Colonic mucosa (tissue), 4 donors: ENCODE data around the gene TSBP1. TPM values are rescaled to one million over a fixed set of nuclear protein-coding genes. Genes with fewer than 3 reads are reported as not detected.
"Not testable (repeated sequence)": the region's sequence is repeated elsewhere in the genome, so short reads cannot be mapped to it uniquely, and the experiment has no call there.

ENCODE experiments used
- DNase-seq: peaks from one replicate; pipeline ENCODE4 v3.0.0-alpha.2; 2020
- H3K27ac ChIP-seq: fragments of 200-600 bp; one replicate; pipeline ENCODE4 v1.8.0; 2021
- H3K27me3 ChIP-seq: fragments of 200-600 bp; one replicate; pipeline ENCODE4 v1.8.0; 2021
- H3K36me3 ChIP-seq: fragments of 200-600 bp; one replicate; pipeline ENCODE4 v1.8.0; 2021
- H3K4me1 ChIP-seq: fragments of 200-600 bp; one replicate; pipeline ENCODE4 v1.8.0; 2021; ENCODE audit warnings: mild to moderate bottlenecking
- H3K4me3 ChIP-seq: fragments of 200-600 bp; one replicate; pipeline ENCODE4 v1.8.0; 2021
- H3K9ac ChIP-seq, 2 donors: one replicate each; pipeline ENCODE4 v1.7.0; 2013; ENCODE audit warnings: control low read depth in 2 of 2, low read depth in 2 of 2, low read length in 2 of 2
- H3K9me3 ChIP-seq: fragments of 200-600 bp; one replicate; pipeline ENCODE4 v1.8.0; 2021
- intact Hi-C: fragments of 100-400 bp; cut with DNase I; formaldehyde crosslinking; loops from one replicate; pipeline ENCODE4 v1.14.1; 2022
- total RNA-seq, 2 donors: library from RNA; stranded (reverse); fragmentation: NEBNext Ultra II Directional in 1 of 2; extraction: Animal tissue kit (Norgen Biotek cat#: 25700) in 1 of 2; gene quantifications; one replicate each; pipeline ENCODE4 v1.2.1, GENCODE V29; 2021
- TF ChIP-seq, protein P1 (sequence below): fragments of 200-600 bp; IDR thresholded peaks from one replicate; pipeline ENCODE4 v1.8.0; 2022; ENCODE audit warnings: antibody characterized with exemption, mild to moderate bottlenecking
- donor health status: healthy.
- donor health status: DM: no; HTN: no; CAD: no.
- donor health status: DM: no; HTN: no; CAD: no.

Gene TSBP1
- total RNA-seq, 2 donors from 2014 or later: not detected

DNA sequence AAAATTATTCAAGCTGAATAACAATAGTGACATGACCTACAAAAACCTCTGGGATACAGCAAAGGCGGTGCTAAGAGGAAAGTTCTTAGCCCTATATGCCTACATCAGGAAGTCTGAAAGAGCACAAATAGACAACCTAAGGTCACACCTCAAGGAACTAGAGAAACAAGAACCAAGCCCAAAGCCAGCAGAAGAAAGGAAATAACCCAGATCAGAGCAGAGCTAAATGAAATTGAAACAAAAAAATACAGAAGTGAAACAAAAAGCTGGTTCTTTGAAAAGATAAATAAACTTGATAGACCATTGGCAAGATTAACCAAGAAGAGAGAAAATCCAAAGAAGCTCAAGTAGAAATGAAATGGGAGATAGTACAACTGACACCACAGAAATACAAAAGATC is 100.3 kb downstream of the TSBP1 start:
- intact Hi-C loops: no loop called here
- H3K27me3 ChIP-seq: no peaks in the 10 kb centered on the region
- no peak overlapping the region for H3K4me3 ChIP-seq
- H3K9ac ChIP-seq: no peak overlapping the region
- H3K9me3 ChIP-seq: no peaks in the 10 kb centered on the region
- H3K4me1 ChIP-seq: no peaks in the 10 kb centered on the region
- DNase-seq: no peak
- TF ChIP-seq, protein P1, sequence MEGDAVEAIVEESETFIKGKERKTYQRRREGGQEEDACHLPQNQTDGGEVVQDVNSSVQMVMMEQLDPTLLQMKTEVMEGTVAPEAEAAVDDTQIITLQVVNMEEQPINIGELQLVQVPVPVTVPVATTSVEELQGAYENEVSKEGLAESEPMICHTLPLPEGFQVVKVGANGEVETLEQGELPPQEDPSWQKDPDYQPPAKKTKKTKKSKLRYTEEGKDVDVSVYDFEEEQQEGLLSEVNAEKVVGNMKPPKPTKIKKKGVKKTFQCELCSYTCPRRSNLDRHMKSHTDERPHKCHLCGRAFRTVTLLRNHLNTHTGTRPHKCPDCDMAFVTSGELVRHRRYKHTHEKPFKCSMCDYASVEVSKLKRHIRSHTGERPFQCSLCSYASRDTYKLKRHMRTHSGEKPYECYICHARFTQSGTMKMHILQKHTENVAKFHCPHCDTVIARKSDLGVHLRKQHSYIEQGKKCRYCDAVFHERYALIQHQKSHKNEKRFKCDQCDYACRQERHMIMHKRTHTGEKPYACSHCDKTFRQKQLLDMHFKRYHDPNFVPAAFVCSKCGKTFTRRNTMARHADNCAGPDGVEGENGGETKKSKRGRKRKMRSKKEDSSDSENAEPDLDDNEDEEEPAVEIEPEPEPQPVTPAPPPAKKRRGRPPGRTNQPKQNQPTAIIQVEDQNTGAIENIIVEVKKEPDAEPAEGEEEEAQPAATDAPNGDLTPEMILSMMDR: no peak
- H3K27ac ChIP-seq: no peak overlapping the region
- no peaks in the 10 kb centered on the region for H3K36me3 ChIP-seq

DNA sequence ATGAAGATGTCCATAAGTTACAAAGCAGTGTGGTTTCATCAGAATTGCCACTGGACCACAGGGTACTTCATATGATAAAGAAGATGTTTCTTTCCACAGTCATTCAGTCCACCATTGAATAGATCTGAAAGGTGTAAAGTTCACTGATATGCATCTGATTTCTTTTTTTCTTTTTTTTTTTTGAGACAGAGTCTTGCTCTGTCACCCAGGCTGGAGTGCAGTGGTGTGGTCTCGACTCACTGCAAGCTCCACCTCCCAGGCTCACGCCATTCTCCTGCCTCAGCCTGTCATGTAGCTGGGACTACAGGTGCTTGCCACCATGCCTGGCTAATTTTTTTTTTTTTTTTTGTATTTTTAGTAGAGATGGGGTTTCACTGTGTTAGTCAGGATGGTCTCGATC is 103.2 kb downstream of the TSBP1 start:
- intact Hi-C loops: not testable (repeated sequence)

DNA sequence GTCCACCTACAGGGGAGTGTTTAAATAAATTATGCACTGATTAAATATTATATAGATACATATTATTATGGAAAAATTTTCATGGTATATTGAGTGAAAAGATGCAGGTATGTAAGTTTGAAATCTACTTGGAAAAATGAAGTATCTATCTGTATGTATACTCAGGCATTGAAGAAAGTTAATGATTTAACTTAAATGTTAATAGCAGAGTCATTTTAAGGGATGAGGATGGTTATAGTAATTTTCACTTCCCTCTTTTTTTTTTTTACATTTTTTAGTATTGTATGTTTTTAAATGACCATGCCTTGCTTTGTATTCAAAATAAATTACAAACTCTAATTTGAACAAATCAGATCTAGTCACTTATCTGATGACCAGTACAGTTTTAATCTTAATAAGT is 104.7 kb downstream of the TSBP1 start:
- no peak overlapping the region for H3K9ac ChIP-seq
- no peak for DNase-seq
- H3K4me3 ChIP-seq: no peak overlapping the region
- H3K27me3 ChIP-seq: no peaks in the 10 kb centered on the region
- H3K36me3 ChIP-seq: no peaks in the 10 kb centered on the region
- intact Hi-C loops: no loop called here
- no peaks in the 10 kb centered on the region for H3K9me3 ChIP-seq
- TF ChIP-seq, protein P1: no peak
- H3K4me1 ChIP-seq: no peaks in the 10 kb centered on the region
- no peak overlapping the region for H3K27ac ChIP-seq

More for the DNA sequence above, 103.2 kb downstream of the TSBP1 start:
- H3K9ac ChIP-seq, H3K4me1 ChIP-seq, H3K36me3 ChIP-seq, H3K9me3 ChIP-seq, H3K27me3 ChIP-seq, H3K4me3 ChIP-seq, DNase-seq, H3K27ac ChIP-seq: not testable (repeated sequence)

DNA sequence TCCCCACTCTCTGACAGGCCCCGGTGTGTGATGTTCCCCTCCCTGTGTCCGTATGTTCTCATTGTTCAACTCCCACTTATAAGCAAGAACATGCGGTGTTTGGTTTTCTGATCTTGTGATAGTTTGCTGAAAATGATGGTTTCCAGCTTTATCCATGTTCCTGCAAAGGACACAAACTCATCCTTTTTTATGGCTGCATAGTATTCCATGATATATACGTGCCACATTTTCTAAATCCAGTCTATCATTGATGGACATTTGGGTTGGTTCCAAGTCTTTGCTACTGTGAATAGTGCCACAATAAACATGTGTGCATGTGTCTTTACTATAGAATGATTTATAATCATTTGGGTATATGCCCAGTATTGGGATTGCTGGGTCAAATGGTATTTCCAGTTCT is 114.4 kb downstream of the TSBP1 start:
- H3K4me3 ChIP-seq, DNase-seq, H3K27me3 ChIP-seq, H3K9ac ChIP-seq, intact Hi-C loops, H3K4me1 ChIP-seq, H3K9me3 ChIP-seq, H3K27ac ChIP-seq, H3K36me3 ChIP-seq: not testable (repeated sequence)

DNA sequence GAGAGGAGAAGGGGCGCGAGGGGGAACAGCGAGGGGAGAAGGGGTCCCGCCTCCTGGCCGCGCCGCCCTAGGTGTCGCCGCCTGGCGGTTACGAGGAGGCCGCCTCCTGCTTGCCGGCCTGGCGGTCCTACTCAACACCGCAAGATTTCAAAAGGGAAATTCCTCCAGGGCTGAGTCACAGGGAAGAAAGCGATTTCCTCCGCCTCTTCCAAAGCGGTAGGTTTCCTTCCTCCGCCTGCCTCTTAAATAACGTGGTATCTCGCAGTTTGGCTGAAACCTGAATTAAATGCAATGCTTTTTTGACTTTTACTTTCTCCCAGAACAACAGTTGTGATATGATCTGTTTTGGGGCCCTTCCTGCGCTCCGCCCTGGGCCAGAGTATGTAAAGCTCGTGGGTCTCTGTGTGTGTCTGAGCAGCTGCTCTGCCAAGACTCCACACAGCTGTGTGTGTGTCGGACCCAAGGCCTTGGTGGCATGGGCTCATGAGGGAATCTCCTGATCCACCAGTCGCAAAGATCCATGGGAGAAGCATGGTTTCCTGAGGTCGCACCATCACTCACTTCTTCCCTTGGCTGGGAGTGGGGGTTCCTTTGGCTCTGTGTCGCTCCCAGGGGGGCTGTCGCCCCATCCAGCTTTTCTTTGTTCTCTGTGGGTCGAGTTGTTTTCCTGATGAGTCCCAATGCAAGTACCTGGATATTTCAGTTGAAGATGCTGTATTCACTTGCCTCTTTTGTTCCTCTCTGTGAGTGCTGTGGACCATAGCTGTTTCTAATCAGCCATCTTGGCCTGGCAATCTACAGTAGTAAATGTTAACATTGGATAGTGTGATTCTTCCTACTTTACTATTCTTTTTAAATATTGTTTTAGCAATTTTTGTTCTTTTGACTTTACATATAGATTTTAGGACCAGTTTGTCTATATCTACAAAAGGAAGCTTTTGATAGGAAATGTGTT is 116.2 kb downstream of the TSBP1 start:
- Histone ChIP-seq H3K9ac (peak overlapping the region in 1 of 2 donors; percentile 55), H3K4me1 (no peaks in the 10 kb centered on the region), H3K27me3 (no peaks in the 10 kb centered on the region), H3K27ac (peak overlapping the region; percentile 28), H3K4me3 (peak overlapping the region; percentile 5), H3K36me3 (no peaks in the 10 kb centered on the region), H3K9me3 (no peaks in the 10 kb centered on the region)
- intact Hi-C loops: no loop called here
- TF ChIP-seq, protein P1: peak; percentile 45
- DNase-seq: peak; percentile 63

DNA sequence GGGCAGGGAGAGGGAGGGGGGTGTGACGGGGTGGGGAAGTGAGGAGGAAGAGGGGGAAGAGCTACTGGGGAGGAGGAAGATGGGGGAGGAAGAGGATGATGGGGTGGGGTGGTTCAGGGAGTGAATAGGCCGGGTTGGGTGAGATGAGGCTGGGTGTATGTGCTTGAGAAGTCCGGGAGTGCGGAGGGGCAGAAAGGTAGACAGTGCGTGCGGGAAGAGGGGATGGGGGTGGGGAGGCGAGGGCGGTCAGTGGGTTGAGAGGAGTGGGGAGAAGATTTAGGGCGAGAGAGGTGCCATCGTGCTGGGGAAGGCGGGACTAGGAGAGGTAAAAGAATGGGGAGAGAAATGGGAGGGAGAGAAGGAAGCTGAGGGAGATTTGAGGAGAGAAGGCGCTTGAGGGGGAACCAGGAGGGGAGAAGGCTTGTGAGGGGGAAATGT is 116.9 kb downstream of the TSBP1 start:
- intact Hi-C loops: no loop called here
- no peaks in the 10 kb centered on the region for H3K4me1 ChIP-seq
- peak overlapping the region; percentile 5 for H3K4me3 ChIP-seq
- H3K27me3 ChIP-seq: no peaks in the 10 kb centered on the region
- TF ChIP-seq, protein P1: no peak
- H3K9ac ChIP-seq: peak overlapping the region in 1 of 2 donors; percentile 55
- DNase-seq: no peak
- H3K27ac ChIP-seq: peak overlapping the region; percentile 28
- no peaks in the 10 kb centered on the region for H3K9me3 ChIP-seq
- no peaks in the 10 kb centered on the region for H3K36me3 ChIP-seq
